HG03280 (cell line): Measurements from ENCODE around the gene SEMA3F.

ENCODE experiments used
- ATAC-seq: cut with Tn5 transposase; IDR thresholded peaks from one replicate; pipeline ENCODE4 v1.9.1; 2021; ENCODE audit warnings: mild to moderate bottlenecking, moderate library complexity; ENCODE audit not compliant: unreplicated experiment

The SEMA3F gene

GRCh38 chr3:50155491-50155878 lies 361 bp downstream of the SEMA3F start:
- ATAC-seq: no peak

GRCh38 chr3:50155891-50156290 lies 767 bp downstream of the SEMA3F start:
- ATAC-seq: no peak

- ATAC-seq: no peak
Measured at GRCh38 chr3:50156549-50157493, 1.7 kb downstream of the SEMA3F start.

GRCh38 chr3:50157827-50158529 lies 2.9 kb downstream of the SEMA3F start:
- ATAC-seq: no peak

GRCh38 chr3:50158530-50159146 lies 3.5 kb downstream of the SEMA3F start:
- no peak for ATAC-seq

GRCh38 chr3:50160561-50160983 lies 5.4 kb downstream of the SEMA3F start:
- ATAC-seq: no peak

- ATAC-seq: no peak
Measured at GRCh38 chr3:50161320-50161719, 6.2 kb downstream of the SEMA3F start.

- no peak for ATAC-seq
Measured at GRCh38 chr3:50162034-50162883, 7.1 kb downstream of the SEMA3F start.

GRCh38 chr3:50163572-50164455 lies 8.7 kb downstream of the SEMA3F start:
- no peak for ATAC-seq

GRCh38 chr3:50164481-50164880 lies 9.4 kb downstream of the SEMA3F start:
- ATAC-seq: no peak

- no peak for ATAC-seq
Measured at GRCh38 chr3:50164984-50165909, 10.1 kb downstream of the SEMA3F start.

GRCh38 chr3:50165910-50166538 lies 10.9 kb downstream of the SEMA3F start:
- no peak for ATAC-seq

- no peak for ATAC-seq
Measured at GRCh38 chr3:50166620-50167019, 11.5 kb downstream of the SEMA3F start.

- ATAC-seq: no peak
Measured at GRCh38 chr3:50167069-50167840, 12.1 kb downstream of the SEMA3F start.

- ATAC-seq: no peak
Measured at GRCh38 chr3:50167841-50168209, 12.7 kb downstream of the SEMA3F start.

- ATAC-seq: no peak
Measured at GRCh38 chr3:50168388-50168787, 13.3 kb downstream of the SEMA3F start.

- no peak for ATAC-seq
Measured at GRCh38 chr3:50168791-50169190, 13.7 kb downstream of the SEMA3F start.
